ENCODE measurements around the gene CC2D1A. TPM values are rescaled to one million over a fixed set of nuclear protein-coding genes. Genes with fewer than 3 reads are reported as not detected.

Gene CC2D1A
- polyA plus RNA-seq, 5 donors: 19.8 to 35.5 (median 28.8) TPM

DNA sequence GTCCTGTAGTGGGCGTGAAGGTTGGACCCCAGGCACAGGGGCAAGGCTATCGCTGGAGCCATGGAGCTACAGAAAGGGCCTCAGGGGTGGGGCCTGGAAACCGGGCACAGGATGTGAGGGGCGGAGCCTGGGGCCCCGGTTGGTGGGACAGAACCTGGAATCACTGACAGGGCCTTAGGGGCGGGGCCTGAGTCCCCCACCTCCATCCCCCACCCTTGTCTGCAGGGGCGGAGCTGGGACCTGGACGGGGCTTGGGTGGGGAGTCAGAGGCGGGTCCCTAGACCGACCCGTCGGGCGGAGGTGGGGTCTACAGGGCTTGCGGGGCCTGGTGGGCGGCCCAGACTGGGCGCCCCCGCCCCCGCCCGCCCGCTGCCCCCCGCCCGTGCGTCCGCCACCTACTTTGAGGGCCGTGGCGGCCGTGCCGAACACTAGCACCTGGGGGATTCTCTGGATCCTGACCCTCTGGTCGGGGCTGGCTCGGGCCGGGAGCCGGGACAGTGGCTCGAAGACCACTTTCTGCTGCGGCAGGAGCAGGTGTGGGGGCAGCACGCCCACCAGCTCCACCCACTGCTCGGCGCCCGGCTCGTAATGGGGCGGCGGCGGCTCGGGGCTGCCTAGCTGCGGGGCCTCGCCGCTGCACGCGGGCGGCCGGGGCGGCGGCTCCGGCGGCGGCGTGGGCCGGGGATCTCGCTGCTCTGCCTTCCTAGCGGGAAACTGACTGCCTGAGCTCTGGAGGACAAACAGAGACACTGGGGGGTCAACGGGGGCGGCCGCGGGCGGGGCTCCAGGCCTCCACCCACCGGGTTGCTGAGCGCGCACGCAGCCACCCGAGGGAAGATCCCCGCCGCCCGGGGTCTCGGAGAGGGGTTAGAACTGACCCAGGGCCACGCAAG lies 72.6 kb downstream of the CC2D1A start:
- peak; percentile 75 for DNase-seq

DNA sequence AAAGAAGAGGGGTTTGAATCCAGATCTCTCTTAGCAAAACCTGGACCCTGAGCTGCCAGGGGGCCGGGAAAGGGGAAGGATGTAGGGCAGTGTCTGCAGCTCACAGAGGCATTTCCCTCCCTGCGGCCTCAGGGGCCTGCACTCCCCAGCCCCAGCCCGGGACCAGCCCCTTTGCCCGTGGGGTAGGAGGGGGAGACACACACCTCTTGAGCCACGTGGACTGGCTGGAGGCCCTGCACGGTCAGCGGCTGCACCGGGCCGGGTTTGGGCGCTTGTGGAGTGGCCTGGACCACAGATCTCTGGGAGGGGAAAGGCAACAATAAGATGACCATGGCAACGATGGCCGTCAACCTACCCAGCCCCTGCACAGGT lies 73.2 kb downstream of the CC2D1A start:
- DNase-seq: no peak

DNA sequence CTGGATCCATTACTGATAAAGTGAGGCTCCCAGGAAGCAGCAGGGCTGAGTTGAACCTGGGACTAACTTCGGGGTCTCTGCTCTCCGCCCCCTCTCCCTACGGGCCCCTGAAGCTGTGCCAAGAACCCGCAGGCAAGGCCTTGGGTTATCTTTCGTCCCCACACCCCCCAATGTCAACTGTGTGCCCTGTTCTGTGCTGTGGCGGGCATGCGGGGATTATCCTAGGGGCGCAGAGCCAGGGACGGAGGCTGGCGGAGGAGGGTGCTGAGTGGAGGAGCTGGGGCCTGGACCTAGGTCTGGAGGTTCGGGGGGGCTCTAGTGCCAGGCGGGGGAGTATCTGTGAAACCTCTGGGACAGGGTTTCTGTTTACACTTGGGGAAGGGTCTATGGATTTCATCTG lies 73.7 kb downstream of the CC2D1A start:
- DNase-seq: no peak

DNA sequence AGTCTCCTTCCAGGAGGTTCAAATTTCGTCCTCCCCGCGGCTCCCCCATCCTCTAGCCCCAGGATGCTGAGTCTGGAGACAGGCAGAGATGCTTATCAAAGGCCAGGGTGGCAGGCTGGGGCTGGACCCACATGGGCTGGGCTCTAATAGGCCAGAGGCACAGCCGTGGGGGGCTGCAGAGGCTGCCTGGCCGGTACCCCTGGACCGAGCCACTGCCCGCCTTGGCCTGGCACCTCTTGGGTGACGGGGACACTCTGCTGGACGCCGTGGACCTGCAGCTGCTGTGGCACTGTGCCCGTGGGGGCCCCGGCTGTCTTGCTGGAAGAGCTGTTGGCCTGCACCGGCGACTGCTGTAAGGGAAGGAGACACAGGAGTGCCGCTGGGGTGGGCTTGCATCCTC lies 74.3 kb downstream of the CC2D1A start:
- DNase-seq: no peak

Other genes starting within 250 kb of the CC2D1A start
- gene MRI1, start 141.7 kb upstream of the CC2D1A start, polyA plus RNA-seq (ENCODE audit: insufficient read depth in 1 of 5, insufficient read length in 5 of 5, low replicate concordance in 1 of 5): 10 to 100 TPM; 42.2 to 70.5 (median 55.0) TPM
- 100 to 1,000 TPM in 1 of 5 donors, 10 to 100 TPM in 4; 89.7 to 143 (median 95.1) TPM for gene C19orf53, start 131.7 kb upstream of the CC2D1A start, polyA plus RNA-seq (ENCODE audit: insufficient read depth in 1 of 5, insufficient read length in 5 of 5, low replicate concordance in 1 of 5)
- 1 to 10 TPM; 5.1 to 9.7 (median 8.0) TPM for gene ZSWIM4, start 110.8 kb upstream of the CC2D1A start, polyA plus RNA-seq (ENCODE audit: insufficient read depth in 1 of 5, insufficient read length in 5 of 5, low replicate concordance in 1 of 5)
- 1 to 10 TPM; 1.2 to 4.0 (median 2.1) TPM for gene NANOS3, start 29.1 kb upstream of the CC2D1A start, polyA plus RNA-seq (ENCODE audit: insufficient read depth in 1 of 5, insufficient read length in 5 of 5, low replicate concordance in 1 of 5)
- gene BRME1, start 84 bp upstream of the CC2D1A start, polyA plus RNA-seq (ENCODE audit: insufficient read depth in 1 of 5, insufficient read length in 5 of 5, low replicate concordance in 1 of 5): 1 to 10 TPM; 6.5 to 9.8 (median 7.7) TPM
- gene PODNL1, start 32.2 kb downstream of the CC2D1A start, polyA plus RNA-seq (ENCODE audit: insufficient read depth in 1 of 5, insufficient read length in 5 of 5, low replicate concordance in 1 of 5): 1 to 10 TPM; 1.2 to 2.3 (median 1.7) TPM
- gene DCAF15, start 46.3 kb downstream of the CC2D1A start, polyA plus RNA-seq (ENCODE audit: insufficient read depth in 1 of 5, insufficient read length in 5 of 5, low replicate concordance in 1 of 5): 10 to 100 TPM; 25.0 to 39.7 (median 29.0) TPM
- 10 to 100 TPM in 3 of 5 donors, 1 to 10 TPM in 2; 7.4 to 15.1 (median 10.7) TPM for gene RFX1, start 100.1 kb downstream of the CC2D1A start, polyA plus RNA-seq (ENCODE audit: insufficient read depth in 1 of 5, insufficient read length in 5 of 5, low replicate concordance in 1 of 5)
- not detected for gene RLN3, start 121.9 kb downstream of the CC2D1A start, polyA plus RNA-seq (ENCODE audit: insufficient read depth in 1 of 5, insufficient read length in 5 of 5, low replicate concordance in 1 of 5)
- 10 to 100 TPM in 1 of 5 donors, 1 to 10 TPM in 4; 6.1 to 11.6 (median 6.7) TPM for gene IL27RA, start 125.6 kb downstream of the CC2D1A start, polyA plus RNA-seq (ENCODE audit: insufficient read depth in 1 of 5, insufficient read length in 5 of 5, low replicate concordance in 1 of 5)
- gene PALM3, start 155.9 kb downstream of the CC2D1A start, polyA plus RNA-seq (ENCODE audit: insufficient read depth in 1 of 5, insufficient read length in 5 of 5, low replicate concordance in 1 of 5): 10 to 100 TPM; 12.5 to 26.5 (median 22.0) TPM
- 1 to 10 TPM; 1.1 to 3.9 (median 2.2) TPM for gene MISP3, start 166.6 kb downstream of the CC2D1A start, polyA plus RNA-seq (ENCODE audit: insufficient read depth in 1 of 5, insufficient read length in 5 of 5, low replicate concordance in 1 of 5)
- gene C19orf67, start 179.6 kb downstream of the CC2D1A start, polyA plus RNA-seq (ENCODE audit: insufficient read depth in 1 of 5, insufficient read length in 5 of 5, low replicate concordance in 1 of 5): under 1 TPM in 4 of 5 donors, not detected in 1; 0.10 to 0.19 (median 0.13) TPM
- gene SAMD1, start 184.6 kb downstream of the CC2D1A start, polyA plus RNA-seq (ENCODE audit: insufficient read depth in 1 of 5, insufficient read length in 5 of 5, low replicate concordance in 1 of 5): 10 to 100 TPM; 37.3 to 73.6 (median 49.7) TPM
- 100 to 1,000 TPM in 2 of 5 donors, 10 to 100 TPM in 3; 70.2 to 122 (median 80.9) TPM for gene PRKACA, start 211.6 kb downstream of the CC2D1A start, polyA plus RNA-seq (ENCODE audit: insufficient read depth in 1 of 5, insufficient read length in 5 of 5, low replicate concordance in 1 of 5)
- 10 to 100 TPM; 14.6 to 25.7 (median 19.6) TPM for gene ASF1B, start 230.4 kb downstream of the CC2D1A start, polyA plus RNA-seq (ENCODE audit: insufficient read depth in 1 of 5, insufficient read length in 5 of 5, low replicate concordance in 1 of 5)